H1 (cell line): ENCODE results near the gene CENPX. TPM values are rescaled to one million over a fixed set of nuclear protein-coding genes. Genes with fewer than 3 reads are reported as not detected.
A peak's percentile ranks its signal among the peaks of the same experiment; 100 is the strongest.

Source experiments
- CTCF ChIA-PET: fragments of 300-600 bp; sonication (Branson Sonifier 250); formaldehyde crosslinking; loops from one replicate; lab custom pipeline; 2021; ENCODE audit not compliant: partially characterized antibody; lab: Charles Lee
- POLR2A ChIA-PET: fragments of 300-600 bp; sonication (Branson Sonifier 250); formaldehyde crosslinking; loops from one replicate; lab custom pipeline; 2021; ENCODE audit warnings: inconsistent platforms; ENCODE audit not compliant: partially characterized antibody; lab: Charles Lee
- DNase-seq, 2 experiments: peaks; one replicate each; pipeline versions ENCODE4 v3.0.0 to v3.0.0-alpha.2; 2010 to 2022; ENCODE audit warnings: low spot score in 2 of 2, low read depth in 1 of 2, mixed read lengths in 1 of 2
- FAIRE-seq: peaks from 2 replicates; lab custom pipeline; 2011; peaks lifted over from hg19 to GRCh38; lab: Jason Lieb, UNC
- H2AFZ ChIP-seq: 2 replicates; pipeline ENCODE4 v1.8.1; 2012; ENCODE audit warnings: low read length, inconsistent platforms
- H2AK5ac ChIP-seq: 2 replicates; pipeline ENCODE4 v1.6.1; 2013; ENCODE audit warnings: low read depth, low read length
- H2BK120ac ChIP-seq: replicated peaks from 2 replicates; pipeline ENCODE3; 2013; ENCODE audit warnings: low read depth, low read length, inconsistent platforms
- H2BK12ac ChIP-seq: 2 replicates; pipeline ENCODE4 v1.6.1; 2013; ENCODE audit warnings: low read depth, low read length
- H2BK15ac ChIP-seq: 2 replicates; pipeline ENCODE4 v1.6.1; 2013; ENCODE audit warnings: low read length
- H2BK20ac ChIP-seq: 2 replicates; pipeline ENCODE4 v1.6.1; 2013; ENCODE audit warnings: low read length
- H2BK5ac ChIP-seq: 2 replicates; pipeline ENCODE4 v1.6.1; 2013; ENCODE audit warnings: low read depth, low read length
- H3K14ac ChIP-seq: 2 replicates; pipeline ENCODE4 v1.6.1; 2013; ENCODE audit warnings: inconsistent platforms; ENCODE audit not compliant: insufficient read length
- H3K18ac ChIP-seq: 2 replicates; pipeline ENCODE4 v1.6.1; 2013; ENCODE audit warnings: low read length; ENCODE audit errors: extremely low read depth
- H3K23ac ChIP-seq: 2 replicates; pipeline ENCODE4 v1.6.1; 2013; ENCODE audit warnings: inconsistent platforms; ENCODE audit not compliant: insufficient read length
- H3K23me2 ChIP-seq: 2 replicates; pipeline ENCODE4 v1.6.1; 2013; ENCODE audit warnings: low read depth, low read length
- H3K27ac ChIP-seq: 2 replicates; pipeline ENCODE4 v1.6.1; 2011; ENCODE audit warnings: low read depth, low read length, inconsistent platforms
- H3K27me3 ChIP-seq, 4 experiments: replicated peaks in 1 of 4; 1 replicate in 1 of 4; 2 replicates in 3 of 4; pipeline versions ENCODE4 v1.6.1 to v1.8.1; 2011 to 2013; ENCODE audit warnings: low read length in 3 of 4, mild to moderate bottlenecking in 3 of 4, inconsistent platforms in 2 of 4, mixed read lengths in 2 of 4, moderate library complexity in 1 of 4; ENCODE audit not compliant: control insufficient read depth in 3 of 4, insufficient read depth in 3 of 4; ENCODE audit errors: extremely low read depth in 1 of 4
- H3K36me3 ChIP-seq, 4 experiments: 2 replicates each; pipeline versions ENCODE4 v1.6.1 to v1.8.1; 2011 to 2013; ENCODE audit warnings: mild to moderate bottlenecking in 4 of 4, low read length in 3 of 4, moderate library complexity in 2 of 4, control low read depth in 1 of 4, inconsistent platforms in 1 of 4; ENCODE audit not compliant: insufficient read depth in 4 of 4, control insufficient read depth in 2 of 4
- H3K4ac ChIP-seq: replicated peaks from 2 replicates; pipeline ENCODE3; 2013; ENCODE audit warnings: low read length, low read depth, mixed read lengths, inconsistent platforms; ENCODE audit not compliant: insufficient read length
- H3K4me1 ChIP-seq, 4 experiments: replicated peaks in 1 of 4; 1 replicate in 1 of 4; 2 replicates in 3 of 4; pipeline versions ENCODE4 v1.6.1 to v1.8.1; 2011 to 2013; ENCODE audit warnings: low read length in 3 of 4, inconsistent platforms in 2 of 4, mixed read lengths in 1 of 4; ENCODE audit not compliant: insufficient read depth in 4 of 4, control insufficient read depth in 3 of 4
- H3K4me2 ChIP-seq, 2 experiments: 2 replicates each; pipeline versions ENCODE4 v1.6.1 to v1.8.1; 2011 to 2013; ENCODE audit warnings: low read depth in 2 of 2, low read length in 2 of 2, control low read depth in 1 of 2, inconsistent platforms in 1 of 2, mild to moderate bottlenecking in 1 of 2; ENCODE audit not compliant: insufficient read depth in 1 of 2
- H3K4me3 ChIP-seq, 4 experiments: fragments of 200-600, 300-600 bp in 1 of 4; sonication (generic), shearing (Covaris generic), sonication (Bioruptor Twin) in 1 of 4; 2 replicates each; pipeline versions ENCODE4 v1.5.1 to v1.8.1; 2011 to 2016; ENCODE audit warnings: low read length in 4 of 4, low read depth in 3 of 4, control low read depth in 2 of 4, inconsistent platforms in 2 of 4, mild to moderate bottlenecking in 2 of 4, mixed read lengths in 1 of 4, moderate library complexity in 1 of 4; ENCODE audit not compliant: insufficient read depth in 2 of 4; ENCODE audit errors: extremely low read depth in 1 of 4
- H3K56ac ChIP-seq: replicated peaks from 2 replicates; pipeline ENCODE3; 2013; ENCODE audit warnings: low read depth, mild to moderate bottlenecking, mixed read lengths, low read length, inconsistent platforms; ENCODE audit not compliant: insufficient read length
- H3K79me1 ChIP-seq: 2 replicates; pipeline ENCODE4 v1.6.1; 2013; ENCODE audit warnings: low read depth, low read length, control low read depth
- H3K79me2 ChIP-seq, 2 experiments: 2 replicates each; pipeline versions ENCODE4 v1.6.1 to v1.8.1; 2012 to 2013; ENCODE audit warnings: low read length in 2 of 2, mild to moderate bottlenecking in 2 of 2, inconsistent platforms in 1 of 2; ENCODE audit not compliant: insufficient read depth in 2 of 2, control insufficient read depth in 1 of 2
- H3K9ac ChIP-seq, 4 experiments: replicated peaks in 1 of 4; 1 replicate in 1 of 4; 2 replicates in 3 of 4; pipeline versions ENCODE4 v1.6.1 to v1.8.1; 2011 to 2013; ENCODE audit warnings: low read depth in 3 of 4, low read length in 3 of 4, control low read depth in 2 of 4, mild to moderate bottlenecking in 2 of 4, moderate library complexity in 2 of 4, inconsistent platforms in 1 of 4; ENCODE audit errors: extremely low read depth in 1 of 4
- H3K9me3 ChIP-seq, 2 experiments: 2 replicates each; pipeline versions ENCODE4 v1.6.1 to v1.8.1; 2012 to 2013; ENCODE audit warnings: mild to moderate bottlenecking in 2 of 2, moderate library complexity in 2 of 2, control low read depth in 1 of 2, inconsistent platforms in 1 of 2, low read depth in 1 of 2, low read length in 1 of 2, mixed read lengths in 1 of 2; ENCODE audit not compliant: insufficient read depth in 2 of 2
- H4K20me1 ChIP-seq, 2 experiments: replicated peaks in 1 of 2; 2 replicates each; pipeline versions ENCODE3 to v1.8.1; 2011 to 2013; ENCODE audit warnings: inconsistent platforms in 2 of 2, low read length in 2 of 2, mild to moderate bottlenecking in 1 of 2; ENCODE audit not compliant: insufficient read depth in 2 of 2, control insufficient read depth in 1 of 2
- H4K5ac ChIP-seq: 2 replicates; pipeline ENCODE4 v1.6.1; 2013; ENCODE audit warnings: low read length, low read depth, mixed read lengths, inconsistent platforms; ENCODE audit not compliant: insufficient read length
- H4K8ac ChIP-seq: 2 replicates; pipeline ENCODE4 v1.8.0; 2013; ENCODE audit warnings: mild to moderate bottlenecking, moderate library complexity, low read length, inconsistent platforms; ENCODE audit not compliant: insufficient read depth; ENCODE audit errors: extremely low read depth
- H4K91ac ChIP-seq: replicated peaks from 2 replicates; pipeline ENCODE3; 2013; ENCODE audit warnings: low read length, mixed read lengths, inconsistent platforms; ENCODE audit not compliant: insufficient read length
- ASH2L ChIP-seq: fragments of 200-600, 300-600 bp; sonication (generic); IDR thresholded peaks from one replicate; pipeline ENCODE4 v1.7.1; 2017; ENCODE audit warnings: low read length
- EGR1 ChIP-seq: IDR thresholded peaks from 2 replicates; pipeline ENCODE4 v1.6.1; 2011; ENCODE audit warnings: low read depth, low read length, borderline replicate concordance
- HDAC2 ChIP-seq, 2 experiments: fragments of 300-600 bp in 1 of 2; sonication (generic) in 1 of 2; IDR thresholded peaks; 2 replicates each; pipeline ENCODE4 v1.6.1; 2011 to 2012; ENCODE audit warnings: low read depth in 2 of 2, low read length in 2 of 2, mild to moderate bottlenecking in 2 of 2, moderate library complexity in 2 of 2, borderline replicate concordance in 1 of 2, inconsistent platforms in 1 of 2
- POLR2A ChIP-seq, 2 experiments: IDR thresholded peaks; 1 replicate in 1 of 2; 2 replicates in 1 of 2; pipeline ENCODE4 v1.6.1; 2011; ENCODE audit warnings: low read depth in 2 of 2, low read length in 2 of 2, mild to moderate bottlenecking in 2 of 2; ENCODE audit errors: control extremely low read depth in 1 of 2
- SIX5 ChIP-seq: IDR thresholded peaks from 2 replicates; pipeline ENCODE4 v1.6.1; 2011; ENCODE audit warnings: mild to moderate bottlenecking, low read depth, low read length
- SUZ12 ChIP-seq: fragments of 200-600 bp; sonication (generic); IDR thresholded peaks from 2 replicates; pipeline ENCODE4 v1.6.1; 2012; ENCODE audit warnings: mild to moderate bottlenecking, inconsistent platforms, low read length, moderate library complexity, mixed read lengths
- TBP ChIP-seq: IDR thresholded peaks from 2 replicates; pipeline ENCODE4 v1.6.1; 2011; ENCODE audit warnings: low read depth, low read length, improper control_type of control experiment
- TCF12 ChIP-seq: IDR thresholded peaks from 2 replicates; pipeline ENCODE4 v1.6.1; 2011; ENCODE audit warnings: low read depth, mild to moderate bottlenecking, low read length
- WGBS, 2 experiments: shearing (Covaris generic) in 1 of 2; methylation state at CpG; one replicate each; pipeline versions ENCODE4 v1.1.6 to v1.1.7; 2013 to 2015; ENCODE audit warnings: low lambda C conversion rate in 2 of 2, mixed read lengths in 2 of 2, inconsistent platforms in 1 of 2, low coverage in 1 of 2, missing lambda C conversion rate in 1 of 2; ENCODE audit not compliant: insufficient replicate concordance in 2 of 2, insufficient coverage in 1 of 2, insufficient read length in 1 of 2; ENCODE audit errors: extremely low coverage in 1 of 2, missing lambda C conversion rate in 1 of 2; 5-methylcytosine and 5-hydroxymethylcytosine counted together
- polyA plus RNA-seq, 7 experiments: library from polyadenylated mRNA; depleted of rRNA in 3 of 7; stranded (reverse) in 5 of 7; unstranded in 2 of 7; fragments of >200 nt in 5 of 7; fragments of 200-250 nt in 2 of 7; gene quantifications; 1 replicate in 5 of 7; 2 replicates in 1 of 7; 4 replicates in 1 of 7; pipeline versions ENCODE4 v1.2.1 to v1.2.3, GENCODE V29; 2011 to 2013; ENCODE audit warnings: missing spikeins in 2 of 7, mixed read lengths in 2 of 7
- total RNA-seq: library from RNA; stranded (reverse); fragmentation: NEBNext Ultra II Directional; extraction: Animal tissue kit (Norgen Biotek cat#: 25700); gene quantifications from 2 replicates; pipeline ENCODE4 v1.2.1, GENCODE V29; 2021
- TF ChIP-seq, protein P1 (sequence below): IDR thresholded peaks from 2 replicates; pipeline ENCODE4 v1.6.1; 2011; ENCODE audit warnings: low read depth, mild to moderate bottlenecking, low read length; ENCODE audit not compliant: insufficient read depth
- TF ChIP-seq, protein P2 (sequence below), 3 experiments: IDR thresholded peaks; 1 replicate in 2 of 3; 2 replicates in 1 of 3; pipeline versions ENCODE4 v1.5.1 to v1.6.1; 2011; ENCODE audit warnings: low read length in 3 of 3, mild to moderate bottlenecking in 3 of 3, inconsistent platforms in 2 of 3, low read depth in 1 of 3, moderate library complexity in 1 of 3; ENCODE audit not compliant: insufficient read depth in 1 of 3; ENCODE audit errors: control extremely low read depth in 1 of 3

Gene CENPX
- total and polyA plus RNA-seq, 2 of the 8 experiments (the other 6 are each of a cell fraction or from before 2014, with no cell fraction given): 116 to 122 TPM

DNA sequence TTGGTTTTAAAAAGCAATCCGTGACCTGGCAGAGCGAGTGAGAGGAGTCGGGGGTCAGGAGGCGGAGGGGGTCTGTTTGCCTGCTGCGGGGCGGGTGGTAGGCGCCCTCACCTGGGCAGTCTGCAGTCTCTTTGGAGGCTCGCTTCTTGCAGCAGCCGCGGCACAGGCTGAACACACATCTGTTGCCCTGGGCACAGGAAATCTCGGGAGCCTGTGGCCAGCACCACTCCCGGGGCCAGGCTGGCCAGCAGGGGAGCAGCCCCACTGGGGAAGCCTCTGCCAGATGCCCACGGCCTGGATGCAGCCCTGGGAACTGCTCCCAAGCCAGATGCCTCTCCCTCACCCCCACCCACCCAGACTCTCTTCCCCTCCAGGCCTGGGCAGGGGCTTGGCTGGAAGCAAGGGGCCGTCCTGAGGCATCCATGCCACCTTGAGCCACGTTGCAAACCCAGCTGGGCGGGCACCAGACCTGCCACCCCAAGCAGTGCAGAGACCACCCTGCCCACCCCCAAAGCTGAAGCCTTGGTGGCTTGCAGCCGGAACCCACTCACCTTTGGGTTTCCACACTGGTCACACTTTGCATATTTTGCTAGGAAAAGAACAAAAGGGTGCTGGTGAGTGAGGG is 35.7 kb upstream of the CENPX start:
- Histone ChIP-seq H3K9me3 (no peaks in the 10 kb centered on the region), H2AK5ac (no peak overlapping the region), H3K23ac (no peak overlapping the region), H2BK20ac (no peak overlapping the region), H2BK120ac (no peak overlapping the region), H3K79me2 (peaks cover 0 to under 1% of the 10 kb centered on the region in 2 experiments; a peak in 1 of 4 replicates), H2BK15ac (no peak overlapping the region), H3K4me3 (no peak overlapping the region), H3K4me1 (no peaks in the 10 kb centered on the region), H3K18ac (no peak overlapping the region), H3K27ac (no peak overlapping the region), H3K4me2 (no peak overlapping the region), H4K5ac (no peak overlapping the region), H4K8ac (peak overlapping the region; percentile 5; the same call in 1 of the 2 replicates), H3K23me2 (no peaks in the 10 kb centered on the region; the same call in 1 of the 2 replicates), H3K9ac (no peak overlapping the region), H2AFZ (no peak overlapping the region), H4K20me1 (peaks cover under 1 to 19% of the 10 kb centered on the region in 2 experiments), H2BK12ac (no peak overlapping the region), H3K79me1 (no peaks in the 10 kb centered on the region), H2BK5ac (no peak overlapping the region), H3K27me3 (no peaks in the 10 kb centered on the region), H3K14ac (no peak overlapping the region), H3K4ac (no peak overlapping the region), H4K91ac (no peak overlapping the region), H3K56ac (peak overlapping the region; percentile 16), H3K36me3 (peaks cover 14 to 43% (median 36%) of the 10 kb centered on the region in 4 experiments)
- ChIA-PET POLR2A (interaction anchor here (0.6 to 16.2 kb wide), 11 partner anchors 3 to 321 kb away, joined by 3 to 161 read pairs (median 24); partner anchors contain the start of genes DUS1L, GPS1, RAC3 and RFNG), CTCF (interaction anchor here (0.9 to 1.7 kb wide), 4 partner anchors 9 to 94 kb away, joined by 3 to 4 read pairs (median 3); no protein-coding TSS in a partner anchor)
- 88% methylated on average over 16 of the region's 17 CpGs; no CpG with 5 or more reads in 1 of the 2 experiments for WGBS, 2 experiments
- no peak for DNase-seq
- FAIRE-seq: no peak
- no peak for TF ChIP-seq POLR2A (IDR thresholded peaks at IDR 0.05; ENCODE audit: control extremely low read depth in 1 of 2, low read depth in 2 of 2, low read length in 2 of 2)
- TF ChIP-seq, protein P1, sequence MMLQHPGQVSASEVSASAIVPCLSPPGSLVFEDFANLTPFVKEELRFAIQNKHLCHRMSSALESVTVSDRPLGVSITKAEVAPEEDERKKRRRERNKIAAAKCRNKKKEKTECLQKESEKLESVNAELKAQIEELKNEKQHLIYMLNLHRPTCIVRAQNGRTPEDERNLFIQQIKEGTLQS: no peak
- no peak for TF ChIP-seq SUZ12
- TF ChIP-seq, protein P2, sequence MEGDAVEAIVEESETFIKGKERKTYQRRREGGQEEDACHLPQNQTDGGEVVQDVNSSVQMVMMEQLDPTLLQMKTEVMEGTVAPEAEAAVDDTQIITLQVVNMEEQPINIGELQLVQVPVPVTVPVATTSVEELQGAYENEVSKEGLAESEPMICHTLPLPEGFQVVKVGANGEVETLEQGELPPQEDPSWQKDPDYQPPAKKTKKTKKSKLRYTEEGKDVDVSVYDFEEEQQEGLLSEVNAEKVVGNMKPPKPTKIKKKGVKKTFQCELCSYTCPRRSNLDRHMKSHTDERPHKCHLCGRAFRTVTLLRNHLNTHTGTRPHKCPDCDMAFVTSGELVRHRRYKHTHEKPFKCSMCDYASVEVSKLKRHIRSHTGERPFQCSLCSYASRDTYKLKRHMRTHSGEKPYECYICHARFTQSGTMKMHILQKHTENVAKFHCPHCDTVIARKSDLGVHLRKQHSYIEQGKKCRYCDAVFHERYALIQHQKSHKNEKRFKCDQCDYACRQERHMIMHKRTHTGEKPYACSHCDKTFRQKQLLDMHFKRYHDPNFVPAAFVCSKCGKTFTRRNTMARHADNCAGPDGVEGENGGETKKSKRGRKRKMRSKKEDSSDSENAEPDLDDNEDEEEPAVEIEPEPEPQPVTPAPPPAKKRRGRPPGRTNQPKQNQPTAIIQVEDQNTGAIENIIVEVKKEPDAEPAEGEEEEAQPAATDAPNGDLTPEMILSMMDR (IDR thresholded peaks at IDR 0.05; ENCODE audit: control extremely low read depth in 1 of 3, insufficient read depth in 1 of 3, low read depth in 1 of 3, low read length in 3 of 3): no peak
- TF ChIP-seq TBP: no peak
- no peak for TF ChIP-seq SIX5
- TF ChIP-seq HDAC2 (IDR thresholded peaks at IDR 0.05; ENCODE audit: borderline replicate concordance in 1 of 2, low read depth in 2 of 2, low read length in 2 of 2): no peak
- no peak for TF ChIP-seq EGR1
- no peak for TF ChIP-seq ASH2L
- TF ChIP-seq TCF12: no peak
